Activated naive CD4-positive, alpha-beta T cell treated with anti-CD3 and anti-CD28 coated beads, Interleukin-2, amount 10 ng/mL, durations not matched to agents 7 days and 5 days (primary cell): ENCODE data around the gene SMAGP.
A peak's percentile ranks its signal among the peaks of the same experiment; 100 is the strongest.
"Not testable (repeated sequence)": the region's sequence is repeated elsewhere in the genome, so short reads cannot be mapped to it uniquely, and the experiment has no call there.

ENCODE experiments used
- CTCF ChIA-PET: fragments of 350-600 bp; sonication (Branson Sonifier 250); formaldehyde crosslinking; loops from one replicate; lab custom pipeline; 2021; ENCODE audit warnings: antibody characterized with exemption; lab: Charles Lee
- DNase-seq: peaks from one replicate; pipeline ENCODE4 v3.0.0-alpha.2; 2020
- H3K27ac Mint-ChIP-seq: one replicate; pipeline ENCODE4 v1.8.0; 2021; ENCODE audit warnings: mild to moderate bottlenecking, moderate library complexity, mixed read lengths
- H3K27me3 Mint-ChIP-seq: one replicate; pipeline ENCODE4 v1.8.0; 2021; ENCODE audit warnings: mild to moderate bottlenecking, mixed read lengths
- H3K36me3 Mint-ChIP-seq: one replicate; pipeline ENCODE4 v1.8.0; 2021; ENCODE audit warnings: mixed read lengths
- H3K4me1 Mint-ChIP-seq: one replicate; pipeline ENCODE4 v1.8.0; 2021; ENCODE audit warnings: mixed read lengths
- H3K4me3 Mint-ChIP-seq: one replicate; pipeline ENCODE4 v1.8.0; 2021; ENCODE audit warnings: mild to moderate bottlenecking, moderate library complexity, mixed read lengths
- H3K9me3 Mint-ChIP-seq: one replicate; pipeline ENCODE4 v1.8.0; 2021; ENCODE audit warnings: mixed read lengths

SMAGP gene

GRCh38 chr12:51225771-51226170 is 44.4 kb downstream of the SMAGP start:
- Mint-ChIP-seq H3K27me3 (no peaks in the 10 kb centered on the region), H3K36me3 (no peaks in the 10 kb centered on the region), H3K27ac (no peak overlapping the region), H3K4me1 (no peaks in the 10 kb centered on the region), H3K9me3 (no peaks in the 10 kb centered on the region), H3K4me3 (no peak overlapping the region)
- DNase-seq, result no peak
- CTCF ChIA-PET, result no interaction called here

GRCh38 chr12:51225234-51225633 is 45.0 kb downstream of the SMAGP start:
- no peaks in the 10 kb centered on the region for H3K9me3 Mint-ChIP-seq
- no peak overlapping the region for H3K27ac Mint-ChIP-seq
- CTCF ChIA-PET, result no interaction called here
- no peak for DNase-seq
- no peaks in the 10 kb centered on the region for H3K36me3 Mint-ChIP-seq
- H3K4me3 Mint-ChIP-seq, result no peak overlapping the region
- no peaks in the 10 kb centered on the region for H3K4me1 Mint-ChIP-seq
- no peaks in the 10 kb centered on the region for H3K27me3 Mint-ChIP-seq

GRCh38 chr12:51224625-51225024 is 45.6 kb downstream of the SMAGP start:
- Mint-ChIP-seq H3K4me3 (no peak overlapping the region), H3K36me3 (no peaks in the 10 kb centered on the region), H3K27me3 (no peaks in the 10 kb centered on the region), H3K4me1 (no peaks in the 10 kb centered on the region), H3K9me3 (no peaks in the 10 kb centered on the region), H3K27ac (no peak overlapping the region)
- CTCF ChIA-PET, result no interaction called here
- DNase-seq, result no peak

- no peak for DNase-seq
- H3K4me1 Mint-ChIP-seq, result peaks cover 14% of the 10 kb centered on the region
- H3K36me3 Mint-ChIP-seq, result no peaks in the 10 kb centered on the region
- H3K9me3 Mint-ChIP-seq, result no peaks in the 10 kb centered on the region
- H3K27me3 Mint-ChIP-seq, result peaks cover 5% of the 10 kb centered on the region
- no peak overlapping the region for H3K27ac Mint-ChIP-seq
- H3K4me3 Mint-ChIP-seq, result no peak overlapping the region
- CTCF ChIA-PET, result no interaction called here
Measured at GRCh38 chr12:51222461-51222860, 47.8 kb downstream of the SMAGP start.

GRCh38 chr12:51219857-51220256 is 50.4 kb downstream of the SMAGP start:
- H3K4me3 Mint-ChIP-seq, H3K27me3 Mint-ChIP-seq, CTCF ChIA-PET, H3K9me3 Mint-ChIP-seq, H3K27ac Mint-ChIP-seq, DNase-seq, H3K36me3 Mint-ChIP-seq: not testable (repeated sequence)
- H3K4me1 Mint-ChIP-seq, result peaks cover 16% of the 10 kb centered on the region

GRCh38 chr12:51219322-51219721 is 50.9 kb downstream of the SMAGP start:
- CTCF ChIA-PET, result interaction anchor here (1.4 to 1.6 kb wide), 2 partner anchors 32 to 122 kb away, joined by 5 to 8 read pairs; no protein-coding TSS in a partner anchor
- H3K27ac Mint-ChIP-seq, result peak overlapping the region; percentile 43
- no peaks in the 10 kb centered on the region for H3K9me3 Mint-ChIP-seq
- DNase-seq, result no peak
- H3K4me1 Mint-ChIP-seq, result peaks cover 16% of the 10 kb centered on the region
- H3K36me3 Mint-ChIP-seq, result no peaks in the 10 kb centered on the region
- H3K4me3 Mint-ChIP-seq, result peak overlapping the region; percentile 57
- H3K27me3 Mint-ChIP-seq, result peaks cover 9% of the 10 kb centered on the region

GRCh38 chr12:51218607-51219161 is 51.5 kb downstream of the SMAGP start:
- CTCF ChIA-PET, result interaction anchor here (0.6 to 1.7 kb wide), 11 partner anchors 12 to 170 kb away, joined by 3 to 9 read pairs (median 4); partner anchors contain the start of genes DAZAP2, LETMD1 and SMAGP

GRCh38 chr12:51217968-51218606 is 52.1 kb downstream of the SMAGP start, which contains the start of gene POU6F1:
POU6F1 (minus strand) TSS chr12:51218062; CDS start chr12:51206836, 11,226 bp downstream.
- peaks cover 16% of the 10 kb centered on the region for H3K4me1 Mint-ChIP-seq
- no peaks in the 10 kb centered on the region for H3K9me3 Mint-ChIP-seq
- no peaks in the 10 kb centered on the region for H3K36me3 Mint-ChIP-seq
- peak within 1 kb of the TSS; percentile 71 for H3K27ac Mint-ChIP-seq
- peak; percentile 76 for DNase-seq
- CTCF ChIA-PET, result interaction anchor here (0.6 to 1.7 kb wide), 13 partner anchors 12 to 196 kb away, joined by 3 to 9 read pairs (median 4); partner anchors contain the start of genes DAZAP2, LETMD1 and SMAGP
- peaks cover 9% of the 10 kb centered on the region for H3K27me3 Mint-ChIP-seq
- peak within 1 kb of the TSS; percentile 82 for H3K4me3 Mint-ChIP-seq

More at GRCh38 chr12:51218607-51219161, 51.5 kb downstream of the SMAGP start:
- Mint-ChIP-seq H3K4me1 (peaks cover 16% of the 10 kb centered on the region), H3K9me3 (no peaks in the 10 kb centered on the region), H3K27ac (peak overlapping the region; percentile 71), H3K36me3 (no peaks in the 10 kb centered on the region), H3K4me3 (peak overlapping the region; percentile 82), H3K27me3 (peaks cover 9% of the 10 kb centered on the region)
- no peak for DNase-seq

GRCh38 chr12:51217133-51217967 is 52.9 kb downstream of the SMAGP start:
- peaks cover 9% of the 10 kb centered on the region for H3K27me3 Mint-ChIP-seq
- peak overlapping the region; percentile 82 for H3K4me3 Mint-ChIP-seq
- CTCF ChIA-PET, result interaction anchor here (0.8 to 1.7 kb wide), 10 partner anchors 12 to 195 kb away, joined by 3 to 9 read pairs (median 4); partner anchors contain the start of genes DAZAP2 and SMAGP
- no peak overlapping the region for H3K27ac Mint-ChIP-seq
- DNase-seq, result peak; percentile 61
- H3K36me3 Mint-ChIP-seq, result no peaks in the 10 kb centered on the region
- H3K4me1 Mint-ChIP-seq, result peaks cover 16% of the 10 kb centered on the region
- no peaks in the 10 kb centered on the region for H3K9me3 Mint-ChIP-seq

- Mint-ChIP-seq H3K27me3 (peaks cover 9% of the 10 kb centered on the region), H3K36me3 (no peaks in the 10 kb centered on the region), H3K9me3 (no peaks in the 10 kb centered on the region), H3K27ac (no peak overlapping the region), H3K4me3 (peak overlapping the region; percentile 56), H3K4me1 (peaks cover 16% of the 10 kb centered on the region)
- CTCF ChIA-PET, result interaction anchor here (1.2 kb wide), 1 partner anchor 13 kb away, joined by 3 read pairs; no protein-coding TSS in a partner anchor
- DNase-seq, result no peak
Measured at GRCh38 chr12:51216642-51217041, 53.6 kb downstream of the SMAGP start.

GRCh38 chr12:51214895-51215294 is 55.3 kb downstream of the SMAGP start:
- Mint-ChIP-seq H3K27ac (no peak overlapping the region), H3K36me3 (no peaks in the 10 kb centered on the region), H3K4me3 (no peak overlapping the region), H3K9me3 (no peaks in the 10 kb centered on the region), H3K4me1 (peaks cover 16% of the 10 kb centered on the region), H3K27me3 (peaks cover 13% of the 10 kb centered on the region)
- CTCF ChIA-PET, result interaction anchor here (1.1 kb wide), 1 partner anchor 11 kb away, joined by 3 read pairs; no protein-coding TSS in a partner anchor
- no peak for DNase-seq

GRCh38 chr12:51210690-51211395 is 59.4 kb downstream of the SMAGP start:
- DNase-seq, result no peak
- CTCF ChIA-PET, result interaction anchor here (0.5 to 0.9 kb wide), 2 partner anchors 42 to 444 kb away, joined by 3 read pairs; no protein-coding TSS in a partner anchor
- no peaks in the 10 kb centered on the region for H3K4me1 Mint-ChIP-seq
- H3K9me3 Mint-ChIP-seq, result no peaks in the 10 kb centered on the region
- H3K27me3 Mint-ChIP-seq, result peaks cover 11% of the 10 kb centered on the region
- no peaks in the 10 kb centered on the region for H3K36me3 Mint-ChIP-seq
- H3K27ac Mint-ChIP-seq, result no peak overlapping the region
- no peak overlapping the region for H3K4me3 Mint-ChIP-seq

- no peaks in the 10 kb centered on the region for H3K36me3 Mint-ChIP-seq
- no peak overlapping the region for H3K27ac Mint-ChIP-seq
- CTCF ChIA-PET, result no interaction called here
- DNase-seq, result no peak
- H3K27me3 Mint-ChIP-seq, result peaks cover 7% of the 10 kb centered on the region
- H3K9me3 Mint-ChIP-seq, result no peaks in the 10 kb centered on the region
- no peaks in the 10 kb centered on the region for H3K4me1 Mint-ChIP-seq
- no peak overlapping the region for H3K4me3 Mint-ChIP-seq
Measured at GRCh38 chr12:51209259-51209658, 61.0 kb downstream of the SMAGP start.
